Panc1 (cell line): ENCODE data around the gene SSR3.

Source experiments
- POLR2AphosphoS5 ChIP-seq: IDR thresholded peaks from 2 replicates; pipeline ENCODE4 v1.6.1; 2012; ENCODE audit warnings: mild to moderate bottlenecking, low read depth, low read length, moderate library complexity
- SIN3A ChIP-seq: IDR thresholded peaks from 2 replicates; pipeline ENCODE4 v1.6.1; 2012; ENCODE audit warnings: low read depth, mild to moderate bottlenecking, low read length, moderate library complexity, borderline replicate concordance; ENCODE audit not compliant: insufficient read depth
- TCF7L2 ChIP-seq: IDR thresholded peaks from 2 replicates; pipeline ENCODE4 v1.6.1; 2011; ENCODE audit warnings: mild to moderate bottlenecking, low read depth, low read length, inconsistent platforms
- TF ChIP-seq, protein P1 (sequence below): fragments of 450-650 bp; IDR thresholded peaks from 2 replicates; pipeline ENCODE4 v1.5.1; 2017; ENCODE audit warnings: mild to moderate bottlenecking
- TF ChIP-seq, protein P2 (sequence below), 2 experiments: IDR thresholded peaks; 2 replicates each; pipeline ENCODE4 v1.6.1; 2011 to 2012; ENCODE audit warnings: low read depth in 2 of 2, control low read depth in 1 of 2, low read length in 1 of 2, mild to moderate bottlenecking in 1 of 2, moderate library complexity in 1 of 2; ENCODE audit not compliant: insufficient read depth in 1 of 2

DNA sequence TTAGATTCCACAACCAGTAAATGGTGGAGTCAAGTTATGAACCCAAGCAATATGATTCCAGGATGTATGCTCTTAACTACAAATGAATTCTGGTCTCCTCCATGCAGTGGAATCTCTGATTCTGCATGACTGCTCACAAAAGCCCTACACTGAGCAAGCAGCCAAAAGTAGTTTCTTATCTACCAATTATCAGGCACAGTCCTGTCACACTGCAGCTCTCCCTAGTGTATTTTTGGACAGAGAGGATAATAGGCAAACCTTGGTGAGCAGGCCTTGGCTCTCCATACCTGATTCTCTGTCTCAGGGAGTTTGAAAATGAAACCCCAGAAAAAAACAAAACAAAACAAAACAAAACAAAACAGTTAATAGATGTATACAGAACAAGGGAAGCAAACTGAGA, 3.5 kb upstream of the SSR3 start:
- TF ChIP-seq POLR2AphosphoS5 (no peak), SIN3A (no peak), TCF7L2 (no peak)
- TF ChIP-seq, protein P1, sequence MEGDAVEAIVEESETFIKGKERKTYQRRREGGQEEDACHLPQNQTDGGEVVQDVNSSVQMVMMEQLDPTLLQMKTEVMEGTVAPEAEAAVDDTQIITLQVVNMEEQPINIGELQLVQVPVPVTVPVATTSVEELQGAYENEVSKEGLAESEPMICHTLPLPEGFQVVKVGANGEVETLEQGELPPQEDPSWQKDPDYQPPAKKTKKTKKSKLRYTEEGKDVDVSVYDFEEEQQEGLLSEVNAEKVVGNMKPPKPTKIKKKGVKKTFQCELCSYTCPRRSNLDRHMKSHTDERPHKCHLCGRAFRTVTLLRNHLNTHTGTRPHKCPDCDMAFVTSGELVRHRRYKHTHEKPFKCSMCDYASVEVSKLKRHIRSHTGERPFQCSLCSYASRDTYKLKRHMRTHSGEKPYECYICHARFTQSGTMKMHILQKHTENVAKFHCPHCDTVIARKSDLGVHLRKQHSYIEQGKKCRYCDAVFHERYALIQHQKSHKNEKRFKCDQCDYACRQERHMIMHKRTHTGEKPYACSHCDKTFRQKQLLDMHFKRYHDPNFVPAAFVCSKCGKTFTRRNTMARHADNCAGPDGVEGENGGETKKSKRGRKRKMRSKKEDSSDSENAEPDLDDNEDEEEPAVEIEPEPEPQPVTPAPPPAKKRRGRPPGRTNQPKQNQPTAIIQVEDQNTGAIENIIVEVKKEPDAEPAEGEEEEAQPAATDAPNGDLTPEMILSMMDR: no peak
- TF ChIP-seq, protein P2, sequence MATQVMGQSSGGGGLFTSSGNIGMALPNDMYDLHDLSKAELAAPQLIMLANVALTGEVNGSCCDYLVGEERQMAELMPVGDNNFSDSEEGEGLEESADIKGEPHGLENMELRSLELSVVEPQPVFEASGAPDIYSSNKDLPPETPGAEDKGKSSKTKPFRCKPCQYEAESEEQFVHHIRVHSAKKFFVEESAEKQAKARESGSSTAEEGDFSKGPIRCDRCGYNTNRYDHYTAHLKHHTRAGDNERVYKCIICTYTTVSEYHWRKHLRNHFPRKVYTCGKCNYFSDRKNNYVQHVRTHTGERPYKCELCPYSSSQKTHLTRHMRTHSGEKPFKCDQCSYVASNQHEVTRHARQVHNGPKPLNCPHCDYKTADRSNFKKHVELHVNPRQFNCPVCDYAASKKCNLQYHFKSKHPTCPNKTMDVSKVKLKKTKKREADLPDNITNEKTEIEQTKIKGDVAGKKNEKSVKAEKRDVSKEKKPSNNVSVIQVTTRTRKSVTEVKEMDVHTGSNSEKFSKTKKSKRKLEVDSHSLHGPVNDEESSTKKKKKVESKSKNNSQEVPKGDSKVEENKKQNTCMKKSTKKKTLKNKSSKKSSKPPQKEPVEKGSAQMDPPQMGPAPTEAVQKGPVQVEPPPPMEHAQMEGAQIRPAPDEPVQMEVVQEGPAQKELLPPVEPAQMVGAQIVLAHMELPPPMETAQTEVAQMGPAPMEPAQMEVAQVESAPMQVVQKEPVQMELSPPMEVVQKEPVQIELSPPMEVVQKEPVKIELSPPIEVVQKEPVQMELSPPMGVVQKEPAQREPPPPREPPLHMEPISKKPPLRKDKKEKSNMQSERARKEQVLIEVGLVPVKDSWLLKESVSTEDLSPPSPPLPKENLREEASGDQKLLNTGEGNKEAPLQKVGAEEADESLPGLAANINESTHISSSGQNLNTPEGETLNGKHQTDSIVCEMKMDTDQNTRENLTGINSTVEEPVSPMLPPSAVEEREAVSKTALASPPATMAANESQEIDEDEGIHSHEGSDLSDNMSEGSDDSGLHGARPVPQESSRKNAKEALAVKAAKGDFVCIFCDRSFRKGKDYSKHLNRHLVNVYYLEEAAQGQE (IDR thresholded peaks at IDR 0.05; ENCODE audit: insufficient read depth in 1 of 2, low read depth in 2 of 2, low read length in 1 of 2): no peak
